MM.1S (cell line): Measurements from ENCODE around the gene KLHDC3.

Experiments used
- DNase-seq: peaks from one replicate; pipeline ENCODE4 v3.0.0-alpha.2; 2015
- H2AFZ ChIP-seq: fragments of 300-600 bp; sonication (generic); 2 replicates; pipeline ENCODE4 v1.6.0; 2016; ENCODE audit warnings: antibody characterized with exemption, low read length
- H3F3A ChIP-seq: fragments of 300-600 bp; sonication (generic); 2 replicates; pipeline ENCODE4 v1.6.1; 2016; ENCODE audit warnings: mild to moderate bottlenecking, antibody characterized with exemption, low read length, moderate library complexity, mixed read lengths; ENCODE audit not compliant: insufficient read depth
- H3K27ac ChIP-seq: fragments of 300-600 bp; sonication (generic); 2 replicates; pipeline ENCODE4 v1.5.1; 2016; ENCODE audit warnings: mild to moderate bottlenecking, low read length
- H3K27me3 ChIP-seq: fragments of 300-600 bp; sonication (generic); replicated peaks from 2 replicates; pipeline ENCODE4 v1.6.0; 2016; ENCODE audit warnings: low read length; ENCODE audit not compliant: insufficient read depth
- H3K36me3 ChIP-seq: fragments of 300-600 bp; sonication (generic); replicated peaks from 2 replicates; pipeline ENCODE4 v1.6.1; 2016; ENCODE audit warnings: mild to moderate bottlenecking, low read length, mixed read lengths; ENCODE audit not compliant: insufficient read depth
- H3K4me1 ChIP-seq: fragments of 300-600 bp; sonication (generic); 2 replicates; pipeline ENCODE4 v1.6.1; 2016; ENCODE audit warnings: low read length, mixed read lengths
- H3K4me2 ChIP-seq: fragments of 300-600 bp; sonication (generic); 2 replicates; pipeline ENCODE4 v1.6.0; 2016; ENCODE audit warnings: low read depth, low read length
- H3K4me3 ChIP-seq: fragments of 300-600 bp; sonication (generic); 2 replicates; pipeline ENCODE4 v1.5.1; 2016; ENCODE audit warnings: low read length, mixed read lengths
- H3K79me2 ChIP-seq: fragments of 300-600 bp; sonication (generic); 2 replicates; pipeline ENCODE4 v1.6.1; 2016; ENCODE audit warnings: mixed run types, low read length, mixed read lengths
- H3K9ac ChIP-seq: fragments of 300-600 bp; sonication (generic); 2 replicates; pipeline ENCODE4 v1.6.1; 2016; ENCODE audit warnings: low read length, mixed read lengths
- H3K9me2 ChIP-seq: fragments of 300-600 bp; sonication (generic); replicated peaks from 2 replicates; pipeline ENCODE4 v1.6.1; 2016; ENCODE audit warnings: mild to moderate bottlenecking, low read length, mixed read lengths; ENCODE audit not compliant: insufficient read depth
- H3K9me3 ChIP-seq: fragments of 300-600 bp; sonication (generic); replicated peaks from 2 replicates; pipeline ENCODE4 v1.6.1; 2016; ENCODE audit warnings: mild to moderate bottlenecking, low read length, mixed read lengths; ENCODE audit not compliant: insufficient read depth
- H4K20me1 ChIP-seq: fragments of 300-600 bp; sonication (generic); 2 replicates; pipeline ENCODE4 v1.6.1; 2016; ENCODE audit warnings: mild to moderate bottlenecking, low read length, moderate library complexity, mixed read lengths; ENCODE audit not compliant: insufficient read depth
- CTCF ChIP-seq: fragments of 300-600 bp; sonication (generic); IDR thresholded peaks from 2 replicates; pipeline ENCODE4 v1.5.1; 2016; ENCODE audit warnings: antibody characterized with exemption, low read length, mixed read lengths
- EZH2 ChIP-seq: fragments of 300-600 bp; sonication (generic); optimal IDR thresholded peaks from 2 replicates; pipeline ENCODE3; 2017; ENCODE audit warnings: low read depth, mild to moderate bottlenecking, antibody characterized with exemption, low read length, mixed read lengths
- EZH2phosphoT487 ChIP-seq: fragments of 300-600 bp; sonication (generic); IDR thresholded peaks from 2 replicates; pipeline ENCODE4 v1.6.1; 2018; ENCODE audit warnings: antibody characterized with exemption, low read length

KLHDC3 gene

DNA sequence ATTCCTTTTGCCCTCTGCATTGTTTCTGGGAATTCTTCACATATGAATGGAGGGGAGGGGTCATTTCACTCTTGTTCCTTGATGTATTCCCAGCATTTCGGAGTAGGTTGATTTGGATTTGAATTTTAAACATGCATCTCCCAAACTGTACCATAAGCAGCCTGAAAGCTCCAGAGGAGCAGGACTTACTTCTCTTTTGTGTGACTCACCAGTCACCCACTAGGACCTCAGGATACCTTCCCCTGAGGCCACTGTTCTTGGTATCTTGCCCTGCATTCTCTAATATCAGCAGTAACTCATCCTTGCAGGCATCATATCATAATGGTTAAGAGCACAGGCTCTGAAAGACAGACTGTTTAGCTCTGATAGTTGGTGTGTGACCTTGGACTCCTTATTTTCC lies 44.5 kb downstream of the KLHDC3 start:
- Histone ChIP-seq H3F3A (peaks cover 4% of the 10 kb centered on the region; the same call in 1 of the 2 replicates), H3K36me3 (no peaks in the 10 kb centered on the region), H3K79me2 (peaks cover 22% of the 10 kb centered on the region), H3K4me2 (peak overlapping the region; percentile 77), H3K9me3 (no peaks in the 10 kb centered on the region), H3K27ac (peak overlapping the region; percentile 36; the same call in 1 of the 2 replicates), H3K9me2 (no peaks in the 10 kb centered on the region), H3K9ac (peak overlapping the region; percentile 83), H4K20me1 (no peaks in the 10 kb centered on the region), H3K27me3 (no peaks in the 10 kb centered on the region), H2AFZ (no peak overlapping the region), H3K4me1 (peaks cover 11% of the 10 kb centered on the region), H3K4me3 (peak overlapping the region; percentile 74)
- TF ChIP-seq EZH2phosphoT487 = no peak
- TF ChIP-seq EZH2 = no peak
- TF ChIP-seq CTCF = no peak
- DNase-seq = no peak

GRCh38 chr6:43059168-43060033 lies 45.4 kb downstream of the KLHDC3 start, which contains the start of the genes KLC4 and MRPL2:
Gene KLC4 (plus strand): TSS chr6:43059631. CDS start chr6:43061336, 1,705 bp downstream.
Gene MRPL2 (minus strand): TSS chr6:43059434. CDS start chr6:43059381, 53 bp downstream.
- Histone ChIP-seq H3K4me2 (peak within 1 kb of the TSS; percentile 85), H2AFZ (peak within 1 kb of the TSS; percentile 95), H4K20me1 (no peaks in the 10 kb centered on the region), H3K4me3 (peak within 1 kb of the TSS; percentile 74), H3K27me3 (no peaks in the 10 kb centered on the region), H3K79me2 (peaks cover 22% of the 10 kb centered on the region), H3K27ac (peak within 1 kb of the TSS; percentile 51; the same call in 1 of the 2 replicates), H3K9me2 (no peaks in the 10 kb centered on the region), H3K36me3 (no peaks in the 10 kb centered on the region), H3F3A (no peaks in the 10 kb centered on the region; the same call in 1 of the 2 replicates), H3K9ac (peak within 1 kb of the TSS; percentile 83), H3K4me1 (peaks cover 9% of the 10 kb centered on the region), H3K9me3 (no peaks in the 10 kb centered on the region)
- DNase-seq = peak; percentile 98
- TF ChIP-seq EZH2phosphoT487 = no peak

DNA sequence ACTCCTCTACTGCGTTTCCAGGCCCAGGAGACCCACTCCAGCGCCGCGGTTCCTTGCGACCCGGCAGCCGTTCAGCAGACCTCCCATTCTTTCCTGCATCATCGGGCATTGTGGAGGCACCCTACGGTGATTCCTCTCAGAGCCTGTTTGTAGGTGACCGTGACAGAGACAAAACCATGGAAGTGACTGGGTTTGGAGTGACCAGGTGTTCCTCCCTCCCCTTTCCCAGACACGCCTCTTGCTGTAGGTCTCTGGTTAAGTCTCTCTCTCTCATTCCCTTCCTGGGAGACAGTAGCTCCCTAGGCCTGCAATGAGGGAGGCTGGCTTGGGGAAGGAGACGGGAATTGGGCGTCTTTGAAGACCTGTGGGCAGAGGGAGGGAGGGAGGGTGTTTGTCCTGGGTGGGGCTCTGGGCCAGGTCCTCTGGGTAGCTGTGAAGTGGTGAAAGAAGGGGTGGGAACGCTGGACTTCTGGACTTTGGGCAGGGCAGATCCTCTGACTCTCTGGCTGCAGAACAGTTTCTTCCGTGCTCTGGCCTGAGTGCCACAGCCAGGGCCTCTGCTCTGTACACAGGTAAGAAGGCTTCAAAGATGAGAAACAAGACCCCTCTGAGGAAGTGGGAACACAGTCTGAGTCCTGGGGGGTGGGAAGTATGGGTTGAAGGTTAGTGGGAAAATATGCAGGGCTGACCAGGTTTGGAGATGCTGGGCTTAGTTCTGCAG lies 46.1 kb downstream of the KLHDC3 start:
- H3K9ac ChIP-seq = peak overlapping the region; percentile 69
- no peaks in the 10 kb centered on the region for H3K27me3 ChIP-seq
- H3K9me2 ChIP-seq = no peaks in the 10 kb centered on the region
- no peaks in the 10 kb centered on the region for H4K20me1 ChIP-seq
- peak overlapping the region; percentile 95 for H2AFZ ChIP-seq
- H3K9me3 ChIP-seq = no peaks in the 10 kb centered on the region
- DNase-seq = no peak
- TF ChIP-seq CTCF (no peak), EZH2 (no peak), EZH2phosphoT487 (no peak)
- H3K4me2 ChIP-seq = peak overlapping the region; percentile 85
- no peaks in the 10 kb centered on the region for H3K36me3 ChIP-seq
- H3K79me2 ChIP-seq = peaks cover 22% of the 10 kb centered on the region
- H3K4me3 ChIP-seq = peak overlapping the region; percentile 74
- H3K27ac ChIP-seq = no peak overlapping the region
- peaks cover 9% of the 10 kb centered on the region for H3K4me1 ChIP-seq
- no peaks in the 10 kb centered on the region for H3F3A ChIP-seq
